CD8-positive, alpha-beta memory T cell (primary cell): ENCODE results near the gene RASA2. TPM values are rescaled to one million over a fixed set of nuclear protein-coding genes. Genes with fewer than 3 reads are reported as not detected.

Experiments
- CTCF ChIA-PET: fragments of 350-600 bp; sonication (Branson Sonifier 250); formaldehyde crosslinking; loops from one replicate; lab custom pipeline; 2021; ENCODE audit warnings: antibody characterized with exemption; lab: Charles Lee
- POLR2A ChIA-PET: fragments of 350-600 bp; sonication (Branson Sonifier 250); formaldehyde crosslinking; loops from one replicate; lab custom pipeline; 2021; ENCODE audit warnings: antibody characterized with exemption; lab: Charles Lee
- DNase-seq, 5 donors: peaks; one replicate each; pipeline versions ENCODE4 v3.0.0 to v3.0.0-alpha.2; 2020 to 2022; ENCODE audit warnings: mixed read lengths in 1 of 5
- H3K27ac ChIP-seq: one replicate; pipeline ENCODE4 v1.7.0; 2013; ENCODE audit warnings: low read depth, mild to moderate bottlenecking, low read length, moderate library complexity
- H3K27me3 ChIP-seq: 2 replicates; pipeline ENCODE4 v1.7.0; 2013; ENCODE audit warnings: low read length, mild to moderate bottlenecking; ENCODE audit not compliant: insufficient read depth, poor library complexity, severe bottlenecking
- H3K36me3 ChIP-seq: 2 replicates; pipeline ENCODE4 v1.7.0; 2013; ENCODE audit warnings: mild to moderate bottlenecking, low read length, moderate library complexity; ENCODE audit not compliant: insufficient read depth
- H3K4me1 ChIP-seq: 2 replicates; pipeline ENCODE4 v1.7.0; 2013; ENCODE audit warnings: mild to moderate bottlenecking, low read length, moderate library complexity; ENCODE audit not compliant: insufficient read depth
- H3K4me3 ChIP-seq: 2 replicates; pipeline ENCODE4 v1.7.0; 2013; ENCODE audit warnings: mild to moderate bottlenecking, low read length
- H3K9me3 ChIP-seq: 2 replicates; pipeline ENCODE4 v1.7.0; 2013; ENCODE audit warnings: mild to moderate bottlenecking, low read length
- H3K27ac Mint-ChIP-seq, 8 donors: one replicate each; pipeline ENCODE4 v1.8.0; 2020 to 2021; ENCODE audit warnings: mixed read lengths in 8 of 8, mild to moderate bottlenecking in 6 of 8, inconsistent platforms in 3 of 8, moderate library complexity in 3 of 8
- H3K27me3 Mint-ChIP-seq, 2 donors: one replicate each; pipeline ENCODE4 v1.8.0; 2020 to 2021; ENCODE audit warnings: mixed read lengths in 2 of 2, mild to moderate bottlenecking in 1 of 2, moderate library complexity in 1 of 2
- H3K36me3 Mint-ChIP-seq, 3 donors: one replicate each; pipeline ENCODE4 v1.8.0; 2020 to 2021; ENCODE audit warnings: mixed read lengths in 3 of 3, inconsistent platforms in 1 of 3, mild to moderate bottlenecking in 1 of 3
- H3K4me1 Mint-ChIP-seq, 3 donors: one replicate each; pipeline ENCODE4 v1.8.0; 2020 to 2021; ENCODE audit warnings: mixed read lengths in 3 of 3, inconsistent platforms in 1 of 3, mild to moderate bottlenecking in 1 of 3
- H3K4me3 Mint-ChIP-seq, 7 donors: one replicate each; pipeline ENCODE4 v1.8.0; 2020 to 2021; ENCODE audit warnings: mixed read lengths in 7 of 7, mild to moderate bottlenecking in 6 of 7, moderate library complexity in 4 of 7, inconsistent platforms in 2 of 7
- H3K9me3 Mint-ChIP-seq, 5 donors: one replicate each; pipeline ENCODE4 v1.8.0; 2020 to 2022; ENCODE audit warnings: mixed read lengths in 5 of 5, mild to moderate bottlenecking in 3 of 5, moderate library complexity in 2 of 5, inconsistent platforms in 1 of 5
- polyA plus RNA-seq: library from polyadenylated mRNA; unstranded; fragments of 300-500 nt; fragmentation: Illumina TruSeq; gene quantifications from one replicate; pipeline ENCODE4 v1.2.3, GENCODE V29; 2021
- total RNA-seq, 2 experiments: library from RNA; stranded (reverse); gene quantifications; one replicate each; pipeline ENCODE4 v1.2.3, GENCODE V29; 2021

RASA2 gene
- total and polyA plus RNA-seq, 3 experiments from 2014 or later: 34.0 to 39.2 (median 36.4) TPM

- peaks cover 48 to 64% of the 10 kb centered on the region in 2 donors for H3K27me3 Mint-ChIP-seq
- Histone ChIP-seq H3K27ac (no peak overlapping the region), H3K9me3 (no peaks in the 10 kb centered on the region), H3K36me3 (no peaks in the 10 kb centered on the region), H3K4me1 (no peaks in the 10 kb centered on the region), H3K27me3 (peaks cover 15% of the 10 kb centered on the region), H3K4me3 (no peak overlapping the region)
- H3K36me3 Mint-ChIP-seq: no peaks in the 10 kb centered on the region
- CTCF ChIA-PET: interaction anchor here (0.7 to 1.2 kb wide), 3 partner anchors 8 to 33 kb away, joined by 3 to 4 read pairs (median 4); no protein-coding TSS in a partner anchor
- H3K4me1 Mint-ChIP-seq: peaks cover 0 to 11% (median 7%) of the 10 kb centered on the region in 3 donors
- POLR2A ChIA-PET: no interaction called here
- H3K9me3 Mint-ChIP-seq: no peaks in the 10 kb centered on the region
- DNase-seq: no peak
- H3K27ac Mint-ChIP-seq: no peak overlapping the region
- H3K4me3 Mint-ChIP-seq: no peak overlapping the region
Observed at GRCh38 chr3:141657516-141657915, 170.7 kb downstream of the RASA2 start.

DNA sequence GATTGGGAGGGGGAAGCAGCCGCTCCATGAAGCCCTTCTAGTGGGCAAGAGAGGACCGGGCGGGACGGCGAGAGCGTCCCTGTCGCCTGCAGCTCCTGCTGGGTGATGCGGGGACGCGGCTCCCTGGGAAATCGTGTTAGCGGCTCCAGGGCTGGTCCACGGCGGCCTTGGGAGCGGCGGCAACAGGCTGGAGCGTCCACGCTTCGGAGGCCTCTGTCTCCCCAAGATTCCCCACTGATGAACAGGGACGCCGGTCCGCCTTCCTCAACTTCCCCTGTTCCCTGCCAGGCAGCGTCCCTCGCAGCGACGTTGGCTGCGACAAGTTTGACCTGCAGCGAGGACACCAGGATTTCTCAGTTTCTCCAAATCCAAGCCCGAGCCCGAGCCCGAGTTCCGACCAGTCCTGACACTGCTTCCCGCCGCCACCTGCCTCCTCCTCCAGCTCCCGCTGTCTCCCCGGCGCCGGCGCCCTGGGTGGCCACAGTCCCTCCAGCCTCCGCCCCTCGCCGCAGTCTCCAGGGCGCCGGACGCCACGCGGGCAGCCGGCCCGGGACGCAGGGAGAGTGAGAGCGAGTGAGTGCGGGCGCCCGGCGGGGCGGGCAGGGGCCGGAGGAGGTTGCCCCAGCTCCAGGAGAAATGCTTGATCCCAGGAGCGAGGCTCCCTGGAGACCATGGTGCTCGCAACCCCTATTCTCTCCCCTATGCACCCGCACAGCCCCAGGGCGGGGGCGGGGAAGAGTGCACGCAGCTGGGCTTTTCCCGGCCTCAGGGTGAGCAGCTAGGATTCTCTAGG lies 173.2 kb downstream of the RASA2 start:
- H3K4me1 Mint-ChIP-seq: peaks cover 0 to 11% (median 7%) of the 10 kb centered on the region in 3 donors
- H3K27me3 Mint-ChIP-seq: peaks cover 57 to 78% of the 10 kb centered on the region in 2 donors
- Histone ChIP-seq H3K4me3 (no peak overlapping the region), H3K9me3 (no peaks in the 10 kb centered on the region), H3K27me3 (peaks cover 15% of the 10 kb centered on the region), H3K27ac (no peak overlapping the region), H3K36me3 (no peaks in the 10 kb centered on the region), H3K4me1 (no peaks in the 10 kb centered on the region)
- peak overlapping the region in 5 of 7 donors; percentile 49 to 83 (median 65) for H3K4me3 Mint-ChIP-seq
- no peak overlapping the region for H3K27ac Mint-ChIP-seq
- no peak for DNase-seq
- ChIA-PET CTCF (no interaction called here), POLR2A (no interaction called here)
- H3K9me3 Mint-ChIP-seq: peaks cover 0 to 2% (median 0%) of the 10 kb centered on the region in 5 donors
- H3K36me3 Mint-ChIP-seq: no peaks in the 10 kb centered on the region

DNA sequence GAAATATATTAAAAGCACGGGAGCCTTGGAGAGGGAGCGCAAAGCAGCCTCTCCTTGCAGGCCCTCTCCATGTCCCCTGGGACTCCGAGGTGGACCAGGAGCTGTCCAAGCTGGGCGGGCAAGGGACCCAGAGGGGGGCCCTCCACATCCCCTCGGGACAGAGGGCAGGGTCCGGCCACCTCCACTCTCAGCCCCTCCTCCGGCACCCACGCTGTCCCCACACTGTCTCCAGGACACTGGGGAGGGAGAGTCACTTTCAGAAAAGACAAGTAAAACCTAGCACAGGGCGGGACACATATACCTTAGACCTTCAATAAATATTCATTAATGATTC lies 173.8 kb downstream of the RASA2 start:
- no peak for DNase-seq
- H3K4me1 ChIP-seq: no peaks in the 10 kb centered on the region
- POLR2A ChIA-PET: no interaction called here
- CTCF ChIA-PET: no interaction called here
- peaks cover 15% of the 10 kb centered on the region for H3K27me3 ChIP-seq
- no peak overlapping the region for H3K4me3 ChIP-seq
- peaks cover 0 to 2% (median 0%) of the 10 kb centered on the region in 5 donors for H3K9me3 Mint-ChIP-seq
- H3K4me1 Mint-ChIP-seq: peaks cover 0 to 11% (median 7%) of the 10 kb centered on the region in 3 donors
- H3K27ac ChIP-seq: no peak overlapping the region
- H3K27ac Mint-ChIP-seq: no peak overlapping the region
- no peaks in the 10 kb centered on the region for H3K9me3 ChIP-seq
- H3K27me3 Mint-ChIP-seq: peaks cover 58 to 78% of the 10 kb centered on the region in 2 donors
- no peaks in the 10 kb centered on the region for H3K36me3 Mint-ChIP-seq
- no peaks in the 10 kb centered on the region for H3K36me3 ChIP-seq
- H3K4me3 Mint-ChIP-seq: peak overlapping the region in 1 of 7 donors; percentile 83

DNA sequence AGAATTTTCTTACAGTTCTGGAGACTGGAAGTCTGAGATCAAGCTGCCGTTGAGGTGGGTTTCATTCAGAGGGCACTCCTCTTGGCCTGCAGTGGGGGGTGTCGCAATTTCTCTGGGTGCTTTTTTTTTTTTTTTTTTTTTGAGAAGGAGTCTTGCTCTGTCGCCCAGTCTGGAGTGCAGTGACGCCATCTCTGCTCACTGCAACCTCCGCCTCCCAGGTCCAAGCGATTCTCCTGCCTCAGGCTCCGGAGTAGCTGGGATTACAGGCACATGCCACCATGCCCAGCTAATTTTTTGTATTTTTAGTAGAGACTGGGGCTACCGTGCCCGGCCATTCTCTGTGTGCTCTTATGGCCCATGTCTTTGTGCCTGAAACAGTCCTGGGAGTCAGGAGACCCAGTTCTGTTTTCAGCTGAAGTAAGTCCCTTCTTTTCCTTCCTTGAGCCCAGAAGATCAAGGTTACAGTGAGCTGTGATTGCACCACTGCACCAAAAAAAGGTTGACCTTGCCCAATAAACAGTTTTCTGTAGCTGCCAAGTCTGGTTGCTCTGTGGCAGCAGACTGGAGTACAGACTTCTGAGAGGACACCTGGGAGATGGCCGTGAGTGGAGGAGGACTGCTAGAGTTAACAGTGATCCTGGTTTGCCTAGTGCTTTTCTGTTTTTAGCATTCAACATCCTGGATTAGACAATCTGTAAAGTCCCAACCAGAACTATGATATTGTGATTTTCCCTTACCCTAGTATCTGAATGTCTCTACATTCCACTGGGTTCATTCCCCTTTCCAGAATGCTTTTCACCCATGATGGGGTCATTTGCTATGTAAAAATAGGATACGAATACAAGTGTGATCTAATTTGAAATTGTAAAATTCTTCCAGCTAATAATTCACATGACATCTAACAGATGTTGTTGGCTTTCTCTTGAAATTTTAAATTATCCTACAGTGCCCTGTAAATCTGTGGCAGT lies 174.7 kb downstream of the RASA2 start:
- Mint-ChIP-seq H3K27me3 (peaks cover 56 to 74% of the 10 kb centered on the region in 2 donors), H3K27ac (no peak overlapping the region)

DNA sequence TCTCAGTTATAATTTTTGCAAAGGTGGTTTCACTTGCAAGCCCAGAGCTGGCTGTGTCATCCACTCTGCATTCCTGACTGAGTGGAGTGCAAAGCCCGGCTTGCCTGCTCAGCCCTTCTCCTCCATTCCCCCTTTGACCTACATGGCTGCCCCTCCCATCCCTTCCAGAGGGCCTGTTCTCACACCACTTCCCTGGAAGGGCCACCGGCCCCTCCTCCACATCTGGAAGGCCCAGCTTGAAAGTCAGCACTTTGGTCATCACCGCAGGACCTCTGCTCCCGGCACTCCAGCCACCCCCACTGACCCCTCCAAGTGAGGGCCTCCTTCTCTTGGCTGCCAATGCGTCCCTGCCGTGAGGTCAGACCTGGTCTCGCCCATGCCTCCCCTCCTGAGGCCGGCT lies 177.2 kb downstream of the RASA2 start:
- Mint-ChIP-seq H3K36me3 (peaks cover 0 to 2% (median 1%) of the 10 kb centered on the region in 3 donors), H3K27ac (no peak overlapping the region), H3K27me3 (peaks cover 37 to 54% of the 10 kb centered on the region in 2 donors), H3K9me3 (peaks cover 0 to 5% (median 4%) of the 10 kb centered on the region in 5 donors), H3K4me3 (no peak overlapping the region), H3K4me1 (peaks cover 0 to 11% (median 7%) of the 10 kb centered on the region in 3 donors)
- H3K4me1 ChIP-seq: no peaks in the 10 kb centered on the region
- POLR2A ChIA-PET: no interaction called here
- H3K9me3 ChIP-seq: no peaks in the 10 kb centered on the region
- no peak overlapping the region for H3K4me3 ChIP-seq
- CTCF ChIA-PET: no interaction called here
- peaks cover 4% of the 10 kb centered on the region for H3K27me3 ChIP-seq
- H3K27ac ChIP-seq: no peak overlapping the region
- no peak for DNase-seq
- H3K36me3 ChIP-seq: no peaks in the 10 kb centered on the region

More for the DNA sequence above, 174.7 kb downstream of the RASA2 start:
- Mint-ChIP-seq H3K4me3 (peak overlapping the region in 1 of 7 donors; percentile 26), H3K36me3 (no peaks in the 10 kb centered on the region), H3K9me3 (peaks cover 0 to 2% (median 0%) of the 10 kb centered on the region in 5 donors), H3K4me1 (peaks cover 0 to 11% (median 7%) of the 10 kb centered on the region in 3 donors)
- DNase-seq: no peak
- Histone ChIP-seq H3K4me1 (no peaks in the 10 kb centered on the region), H3K27me3 (peaks cover 15% of the 10 kb centered on the region), H3K4me3 (no peak overlapping the region), H3K27ac (no peak overlapping the region), H3K9me3 (no peaks in the 10 kb centered on the region), H3K36me3 (no peaks in the 10 kb centered on the region)
- ChIA-PET CTCF (interaction anchor here (1.2 kb wide), 1 partner anchor 16 kb away, joined by 3 read pairs; no protein-coding TSS in a partner anchor), POLR2A (no interaction called here)

Other genes starting within 250 kb of the RASA2 start
- gene ZBTB38, start 118.5 kb upstream of the RASA2 start, total RNA-seq: 10 to 100 TPM; 78.6 to 87.1 TPM
- 115 TPM for gene ZBTB38, start 118.5 kb upstream of the RASA2 start, polyA plus RNA-seq